ENCODE data around the gene SLC25A29.
"Not testable (repeated sequence)": the region's sequence is repeated elsewhere in the genome, so short reads cannot be mapped to it uniquely, and the experiment has no call there.

The SLC25A29 gene

DNA sequence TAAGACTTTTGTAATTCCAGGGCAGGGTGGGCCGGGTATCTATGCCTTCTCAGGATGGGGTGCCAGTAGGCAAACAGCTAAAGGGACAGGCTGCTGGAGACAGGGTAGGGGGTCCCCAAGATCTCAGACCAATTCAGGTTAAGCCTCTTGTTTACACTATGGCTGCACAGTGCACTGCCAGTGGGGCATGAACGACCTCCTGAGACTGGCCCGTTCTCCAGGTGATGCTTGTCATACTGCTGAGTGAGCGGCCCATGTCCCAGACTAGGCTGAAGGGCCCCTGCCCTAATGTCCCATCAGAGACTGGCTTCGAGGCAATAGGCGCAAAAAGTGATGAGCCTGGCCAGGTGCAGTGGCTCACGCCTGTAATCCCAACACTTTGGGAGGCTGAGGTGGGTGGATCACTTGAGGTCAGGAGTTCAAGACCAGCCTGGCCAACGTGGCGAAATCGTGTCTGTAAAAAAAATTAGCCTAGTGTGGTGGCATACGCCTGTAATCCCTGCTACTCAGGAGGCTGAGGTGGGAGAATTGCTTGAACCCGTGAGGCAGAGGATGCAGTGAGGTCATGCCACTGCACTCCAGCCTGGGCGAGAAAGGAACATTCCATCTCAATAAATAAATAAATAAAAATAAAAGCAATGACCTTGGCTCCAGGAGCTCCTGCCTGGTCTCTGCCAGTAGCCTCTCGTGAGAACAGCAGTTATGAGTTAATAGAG lies 12.6 kb downstream of the SLC25A29 start:
- no peak for DNase-seq (ENCODE audit: low read depth in 3 of 3)

DNA sequence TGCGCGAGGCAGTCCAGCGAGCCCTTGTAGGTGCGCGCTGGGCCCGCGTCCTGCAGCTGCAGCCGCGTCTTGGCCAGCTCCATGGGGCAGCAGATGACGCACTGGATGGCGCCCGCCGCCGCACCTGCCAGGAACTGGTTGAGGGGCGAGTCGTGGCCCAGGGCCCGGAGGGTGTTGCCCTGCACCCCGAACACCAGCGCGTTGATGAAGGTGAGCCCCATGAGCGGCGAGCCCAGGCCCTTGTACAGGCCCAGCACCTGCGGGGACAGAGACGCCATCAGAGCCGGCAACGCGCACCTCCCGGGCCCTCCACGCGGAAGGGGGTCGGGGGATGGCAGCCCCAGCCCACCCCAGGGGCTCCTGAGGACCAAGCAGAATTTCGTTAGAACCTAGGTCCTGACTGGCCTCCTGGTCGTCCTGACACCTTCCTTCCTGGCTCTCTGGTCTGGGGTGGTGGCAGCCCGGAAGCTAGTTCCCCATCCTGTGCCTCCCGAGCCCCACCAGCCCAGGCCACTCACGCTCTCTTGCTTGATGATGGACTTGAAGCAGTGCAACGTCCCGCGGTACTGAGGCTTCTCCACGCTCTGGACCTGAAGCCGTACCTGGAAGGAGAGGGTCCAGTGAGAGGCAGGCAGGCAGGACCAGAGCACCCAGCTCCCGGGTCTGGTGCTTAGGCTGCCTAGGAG lies 13.3 kb downstream of the SLC25A29 start:
- DNase-seq (ENCODE audit: low read depth in 3 of 3) = no peak

DNA sequence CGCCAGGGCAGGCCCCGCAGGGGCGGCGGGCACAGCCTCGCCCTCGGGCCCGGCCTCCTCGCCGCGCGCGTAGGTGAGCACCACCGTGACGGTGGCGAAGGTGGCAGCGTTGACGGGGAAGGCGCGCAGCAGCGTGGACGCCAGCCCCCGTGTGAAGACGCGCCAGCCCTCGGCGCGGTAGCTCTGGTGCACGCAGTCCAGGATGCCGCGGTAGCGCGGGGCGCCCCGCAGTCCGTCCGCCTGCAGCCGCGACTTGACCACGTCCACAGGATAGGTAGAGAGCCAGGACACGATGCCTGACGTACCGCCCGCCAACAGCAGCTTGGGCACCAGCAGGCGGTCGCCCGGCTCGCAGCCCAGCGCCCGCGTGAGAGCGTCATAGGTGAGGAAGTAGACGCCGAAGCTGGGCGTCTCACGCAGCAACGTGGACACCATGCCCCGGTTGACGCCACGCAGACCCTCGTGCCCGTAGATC lies 13.9 kb downstream of the SLC25A29 start:
- DNase-seq (ENCODE audit: low read depth in 3 of 3) = no peak

DNA sequence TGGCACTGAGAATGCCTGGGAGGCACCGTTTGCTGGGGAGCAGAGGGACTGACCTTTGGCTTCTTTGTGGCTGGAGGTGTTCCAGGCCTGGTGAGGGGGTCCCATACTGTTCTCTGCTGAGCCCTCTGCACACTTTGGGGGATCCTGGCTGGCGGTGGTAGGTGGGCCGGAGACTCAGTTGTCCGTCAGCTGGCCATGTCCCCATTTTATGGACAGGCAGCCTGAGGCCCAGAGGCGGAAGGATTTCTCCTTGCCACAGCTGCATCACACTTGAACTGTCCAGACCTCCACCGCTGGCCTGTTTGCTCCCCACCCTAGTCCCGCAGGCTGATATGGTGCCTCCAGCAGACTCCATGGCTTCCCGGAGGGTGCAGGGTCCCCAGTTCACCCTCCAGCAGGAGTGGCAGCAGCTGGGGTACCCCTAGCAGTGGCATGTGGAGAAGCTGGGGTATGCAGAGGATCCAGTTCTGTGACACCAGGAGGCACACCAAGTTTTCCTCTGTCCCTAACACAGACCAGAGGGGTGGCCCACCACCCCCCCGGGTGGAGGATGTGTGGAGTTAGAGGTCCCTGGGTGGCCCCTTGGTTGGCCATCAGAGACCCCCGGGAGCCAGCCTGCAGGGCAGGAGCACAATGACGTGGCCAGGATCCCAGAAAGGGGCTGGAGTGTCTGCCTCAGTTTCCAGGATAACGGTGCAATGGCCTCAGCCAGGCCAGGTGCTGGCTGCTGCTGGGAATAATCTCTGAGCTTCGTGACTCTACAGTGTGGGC lies 14.8 kb downstream of the SLC25A29 start:
- no peak for DNase-seq (ENCODE audit: low read depth in 3 of 3)

DNA sequence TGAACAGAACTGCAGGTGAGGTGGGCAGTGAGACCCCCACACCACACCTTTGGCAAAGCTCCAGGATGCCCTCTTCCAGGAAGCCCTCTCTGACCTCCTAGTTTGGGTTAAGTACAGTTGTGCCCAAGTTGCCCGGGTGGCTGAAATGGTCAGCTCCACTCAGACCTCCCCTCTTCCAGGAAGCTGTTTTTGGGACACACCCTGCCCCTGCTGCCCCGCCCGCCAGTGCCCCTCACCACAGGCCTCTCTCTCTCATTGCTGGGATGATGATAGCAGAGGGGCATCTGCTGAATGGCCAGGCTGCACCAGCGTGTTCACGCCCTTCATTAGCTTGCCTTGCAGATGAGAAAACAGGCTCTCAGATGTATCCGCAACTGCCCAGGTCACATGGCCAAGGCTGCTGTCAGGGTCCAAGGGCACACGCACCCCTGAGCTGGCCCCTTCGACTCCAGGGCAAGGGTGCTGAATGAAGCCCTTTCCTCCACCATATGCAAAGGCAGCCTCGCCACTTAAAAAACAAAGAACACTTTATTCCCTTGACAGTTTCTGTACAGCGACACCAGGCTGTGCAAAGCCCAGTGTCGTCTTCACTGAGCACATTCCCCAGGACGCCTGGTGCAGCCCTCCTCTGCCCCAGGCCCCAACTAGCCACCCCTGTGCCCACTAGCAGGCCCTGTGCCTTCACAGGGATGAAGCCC lies 15.5 kb downstream of the SLC25A29 start:
- no peak for DNase-seq (ENCODE audit: low read depth in 3 of 3)

DNA sequence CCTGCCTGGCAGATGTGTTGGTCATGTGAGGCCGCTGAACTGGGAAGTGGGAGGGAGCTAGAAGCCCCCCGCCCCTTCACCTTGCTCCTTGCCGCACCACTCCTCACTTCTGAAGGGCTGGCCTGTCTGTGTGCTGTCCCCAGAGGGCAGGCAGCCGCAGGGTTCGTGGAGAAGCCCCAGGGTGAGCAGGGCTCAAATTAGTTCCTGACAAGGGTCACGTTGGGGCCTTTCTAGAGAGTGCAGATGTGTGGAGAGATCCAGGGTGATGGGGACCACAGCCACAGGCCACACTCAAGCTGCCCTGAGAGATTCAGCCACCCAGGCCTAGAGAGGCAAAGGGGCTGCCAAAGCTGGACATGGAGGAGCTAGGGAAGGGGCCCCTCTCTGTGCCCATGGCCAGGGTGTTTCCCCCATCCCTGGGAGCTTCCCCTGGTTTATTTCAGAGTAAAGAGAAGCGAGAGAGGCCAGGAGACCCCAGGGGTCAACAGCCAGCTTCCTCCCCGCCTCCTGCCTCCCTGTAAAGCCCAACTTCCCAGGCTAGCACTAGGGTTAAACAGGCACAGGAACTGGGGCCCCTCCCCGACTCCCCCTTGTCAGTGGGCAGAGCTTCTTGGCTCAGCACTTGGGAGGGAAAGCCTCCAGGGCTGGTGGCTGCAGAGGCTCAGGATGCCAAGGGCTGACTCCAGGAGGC lies 16.2 kb downstream of the SLC25A29 start:
- DNase-seq (ENCODE audit: low read depth in 3 of 3) = no peak

DNA sequence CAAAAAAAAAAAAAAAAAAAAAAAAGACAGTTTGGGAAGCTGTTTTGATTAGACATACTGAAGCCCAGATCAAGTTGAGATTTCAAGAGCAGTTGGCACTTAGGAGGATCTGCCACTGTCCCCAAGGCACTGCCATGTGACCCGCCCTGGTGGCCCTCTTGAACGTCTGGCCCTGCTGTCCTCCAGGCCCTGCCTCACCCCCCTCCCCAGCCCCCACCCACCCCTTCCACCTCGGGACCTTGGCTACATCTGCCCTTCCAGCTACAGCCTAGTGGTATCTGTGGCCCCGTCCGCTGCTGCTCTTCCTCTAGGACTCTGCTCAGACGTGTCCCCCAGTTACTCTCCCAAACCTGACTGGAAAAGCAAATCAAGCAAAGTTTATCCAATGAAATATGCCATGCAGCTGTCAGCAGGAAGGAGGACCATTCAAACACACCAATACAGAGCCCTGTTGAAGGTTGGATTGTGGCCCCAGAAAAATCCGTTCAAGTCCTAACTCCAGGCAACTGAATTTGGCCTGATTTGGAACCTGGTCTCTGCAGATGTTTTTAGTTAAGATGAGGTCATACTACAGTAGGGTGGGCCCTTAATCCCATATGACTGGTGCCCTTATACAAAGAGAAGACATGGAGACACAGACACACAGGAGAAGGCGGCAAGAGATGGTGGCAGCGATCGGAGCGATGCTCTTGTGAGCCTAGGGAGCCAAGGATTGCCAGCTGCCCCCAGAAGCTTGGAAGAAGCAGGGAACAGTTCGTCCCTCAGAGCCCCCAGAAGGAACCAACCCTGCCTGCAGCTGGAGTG lies 17.7 kb downstream of the SLC25A29 start:
- no peak for DNase-seq (ENCODE audit: low read depth in 3 of 3)

DNA sequence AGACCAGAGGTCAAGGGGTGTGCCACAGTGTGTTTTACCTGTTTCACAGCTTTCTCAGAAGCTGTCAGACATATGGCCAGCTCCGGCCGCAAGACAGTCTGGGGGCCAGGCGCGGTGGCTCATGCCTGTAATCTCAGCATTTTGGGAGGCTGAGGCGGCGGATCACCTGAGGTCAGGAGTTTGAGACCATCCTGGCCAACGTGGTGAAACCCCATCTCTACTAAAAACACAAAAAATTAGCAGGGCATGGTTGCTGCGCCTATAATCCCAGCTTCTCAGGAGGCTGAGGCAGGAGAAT lies 18.3 kb downstream of the SLC25A29 start:
- DNase-seq (ENCODE audit: low read depth in 3 of 3) = not testable (repeated sequence)

DNA sequence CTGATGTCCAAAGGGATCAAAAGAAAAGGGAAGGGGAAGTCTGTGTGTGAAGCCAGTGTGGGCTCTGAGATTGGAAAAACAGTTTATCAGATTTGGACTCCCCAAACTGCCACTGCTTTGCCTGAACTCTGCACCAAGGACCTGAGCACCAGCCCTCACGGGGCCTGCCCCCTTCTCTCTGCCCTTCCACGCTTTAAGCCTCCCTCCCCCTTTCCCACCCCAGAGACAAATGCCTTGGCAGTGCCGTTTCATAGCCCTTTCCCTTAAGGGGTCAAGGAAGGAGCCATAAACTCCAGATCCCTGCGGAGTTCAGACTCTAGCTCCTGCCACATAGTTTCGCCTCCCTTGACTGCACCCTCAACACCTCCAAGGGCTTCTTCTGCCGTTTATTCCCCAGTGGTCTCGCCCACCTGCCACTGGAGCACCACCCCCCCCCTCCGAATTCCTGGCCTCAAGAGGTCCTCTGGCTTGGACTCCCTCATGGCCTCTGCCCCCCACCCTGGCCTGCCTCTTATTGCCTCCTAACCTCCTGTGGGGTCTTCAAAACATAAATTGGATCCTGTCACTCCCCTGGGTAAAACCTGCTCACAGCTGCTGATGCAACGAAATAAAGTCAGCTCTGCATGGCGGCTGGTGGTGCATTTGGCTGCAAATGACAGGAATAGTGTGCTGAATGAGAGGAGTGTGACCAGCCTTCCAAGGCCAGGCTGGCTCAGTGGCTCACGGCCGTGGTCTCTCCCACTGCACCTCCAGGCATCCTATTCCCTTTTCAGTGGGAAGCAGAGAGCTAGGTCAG lies 18.8 kb downstream of the SLC25A29 start:
- DNase-seq (ENCODE audit: low read depth in 3 of 3) = no peak

DNA sequence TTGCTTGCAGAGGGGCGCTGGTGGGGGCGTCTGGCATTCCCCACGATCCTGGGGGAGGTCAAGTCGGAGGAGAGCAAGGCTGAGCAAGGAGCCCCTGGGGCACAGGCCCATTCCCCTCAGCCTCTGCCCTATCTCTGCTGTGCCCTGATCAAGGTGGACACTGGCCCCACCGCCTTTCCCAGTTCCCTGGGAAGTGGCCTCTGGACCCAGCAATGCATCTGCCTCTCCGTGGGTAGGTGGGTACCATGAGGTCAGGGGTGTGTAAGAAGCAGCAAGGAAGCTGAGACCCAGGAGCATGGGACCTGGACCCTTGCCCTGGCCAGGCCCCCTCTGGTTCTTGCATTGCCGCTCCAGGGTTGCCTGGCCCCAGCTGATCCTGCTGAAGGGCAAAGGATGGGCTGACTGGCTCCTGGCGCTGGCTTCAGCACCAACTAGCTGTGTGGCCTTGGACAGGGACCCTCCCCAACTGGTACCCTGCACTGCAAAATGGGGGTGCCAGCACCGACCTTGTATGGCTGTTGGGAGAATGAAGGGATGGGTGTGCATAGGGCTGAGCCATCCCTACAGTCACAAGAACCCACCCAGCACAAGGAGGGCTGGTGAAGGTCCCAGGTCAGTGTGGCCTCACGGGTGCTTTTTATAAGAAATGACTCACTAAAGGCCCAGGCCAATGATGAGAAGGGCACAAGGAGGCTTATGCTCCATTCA lies 19.6 kb downstream of the SLC25A29 start:
- no peak for DNase-seq (ENCODE audit: low read depth in 3 of 3)

DNA sequence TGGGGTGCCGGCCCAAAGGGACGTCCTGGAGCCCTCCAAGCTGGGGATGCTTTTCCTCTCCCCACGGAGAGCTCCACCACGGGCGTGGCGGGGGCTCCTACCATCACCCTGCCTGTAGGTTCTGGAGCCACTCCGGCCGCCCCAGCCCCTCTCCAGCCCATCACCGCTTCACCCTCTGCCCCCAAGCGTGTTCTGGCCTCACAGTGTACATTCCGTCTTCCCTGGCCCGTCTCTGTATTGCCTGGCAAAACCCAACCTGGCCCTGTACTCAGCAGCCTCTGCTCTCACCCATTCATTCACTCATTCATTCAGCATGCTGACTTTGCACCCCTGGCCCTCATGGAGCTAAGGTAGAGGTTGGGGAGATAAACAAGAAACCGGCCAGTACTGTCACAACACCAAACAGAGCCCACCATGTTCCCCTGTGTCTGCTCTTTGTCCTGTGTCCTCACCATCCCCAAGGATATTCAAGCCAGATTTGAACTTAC lies 20.3 kb downstream of the SLC25A29 start:
- no peak for DNase-seq (ENCODE audit: low read depth in 3 of 3)

DNA sequence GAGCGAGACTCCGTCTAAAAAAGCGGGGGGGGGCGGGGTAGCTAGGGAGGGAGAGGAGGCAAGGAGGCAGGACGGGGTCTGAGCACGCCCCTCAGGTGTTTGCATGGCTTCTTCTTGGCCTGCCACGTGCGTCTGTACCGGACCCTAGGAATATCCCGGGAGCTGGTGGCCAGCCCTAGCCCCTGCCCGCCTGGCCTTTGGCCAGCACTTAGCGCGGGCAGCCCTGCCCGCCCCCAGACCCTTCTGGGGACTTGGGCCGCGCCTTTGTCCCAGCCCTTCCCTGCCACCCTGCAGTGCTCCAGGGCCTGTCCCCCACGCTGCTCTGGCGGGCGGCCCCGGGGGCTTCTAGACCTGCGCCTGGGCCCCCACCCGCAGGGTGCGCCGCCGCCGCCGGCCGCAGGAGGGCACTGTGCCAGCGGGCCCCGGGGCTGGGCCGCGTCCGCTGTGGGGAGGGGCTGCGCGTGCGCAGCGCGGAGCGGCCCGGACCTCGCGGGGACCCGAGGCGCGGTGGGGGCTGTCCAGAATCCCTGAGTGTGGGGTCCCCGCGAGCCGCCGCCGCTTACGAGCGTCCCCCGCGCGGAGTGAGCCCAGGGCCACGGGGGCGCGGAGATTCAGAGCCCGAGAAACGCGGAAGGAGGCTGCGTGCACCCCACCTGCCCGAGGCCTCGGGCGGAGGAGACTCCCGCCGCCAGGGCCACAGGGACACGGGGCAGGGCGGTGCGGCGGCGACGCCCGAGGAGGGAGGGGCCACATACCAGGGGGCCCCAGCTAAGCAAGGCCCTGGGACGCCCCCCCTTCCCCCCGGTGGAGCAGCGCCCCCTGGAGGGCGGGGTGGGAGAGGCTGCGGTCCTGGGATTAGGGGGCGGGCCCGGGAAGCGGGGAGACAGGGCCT lies 21.0 kb downstream of the SLC25A29 start:
- peak; percentile 57 to 69 (median 58) for DNase-seq (ENCODE audit: low read depth in 3 of 3)

DNA sequence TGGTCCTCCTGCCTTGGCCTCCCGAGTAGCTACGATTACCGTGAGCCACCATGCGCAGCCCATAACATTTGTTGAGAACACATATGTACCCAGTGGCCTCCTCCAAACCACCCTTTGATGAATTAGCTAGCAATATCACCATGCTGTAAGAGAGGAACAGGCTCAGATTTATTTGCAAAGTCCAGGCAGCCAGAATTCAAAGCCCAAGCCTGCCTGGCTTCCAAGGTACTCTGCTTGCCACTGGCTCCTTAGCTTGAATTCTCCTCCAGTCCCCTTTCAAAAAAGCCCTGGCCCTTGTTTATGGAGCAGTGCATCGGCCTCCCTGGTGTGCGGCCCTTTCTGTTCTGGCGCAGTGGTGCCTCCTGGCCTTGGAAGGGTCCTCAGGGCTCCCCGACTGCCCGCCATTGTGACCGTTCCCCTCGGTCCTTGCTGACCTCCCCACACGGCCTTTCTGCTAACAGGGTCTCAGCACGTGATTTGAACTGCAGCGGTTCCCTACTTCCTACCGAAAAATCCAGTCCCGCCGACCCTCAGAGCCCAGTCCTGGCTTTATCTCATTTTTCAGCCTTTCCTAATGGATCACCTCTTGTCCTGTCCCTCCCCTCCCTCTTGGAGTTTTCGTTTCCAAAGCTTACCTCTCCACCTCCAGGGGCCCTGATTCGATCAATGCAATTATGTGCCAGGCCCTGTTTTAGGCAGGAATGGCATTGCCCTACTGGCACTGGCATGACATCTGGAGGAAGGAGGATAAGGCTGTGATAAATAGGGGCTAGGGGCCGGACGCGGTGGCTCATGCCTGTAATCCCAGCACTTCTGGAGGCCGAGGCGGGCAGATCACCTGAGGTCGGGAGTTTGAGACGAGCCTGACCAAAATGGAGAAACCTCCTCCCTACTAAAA lies 22.0 kb downstream of the SLC25A29 start:
- DNase-seq (ENCODE audit: low read depth in 3 of 3) = no peak

DNA sequence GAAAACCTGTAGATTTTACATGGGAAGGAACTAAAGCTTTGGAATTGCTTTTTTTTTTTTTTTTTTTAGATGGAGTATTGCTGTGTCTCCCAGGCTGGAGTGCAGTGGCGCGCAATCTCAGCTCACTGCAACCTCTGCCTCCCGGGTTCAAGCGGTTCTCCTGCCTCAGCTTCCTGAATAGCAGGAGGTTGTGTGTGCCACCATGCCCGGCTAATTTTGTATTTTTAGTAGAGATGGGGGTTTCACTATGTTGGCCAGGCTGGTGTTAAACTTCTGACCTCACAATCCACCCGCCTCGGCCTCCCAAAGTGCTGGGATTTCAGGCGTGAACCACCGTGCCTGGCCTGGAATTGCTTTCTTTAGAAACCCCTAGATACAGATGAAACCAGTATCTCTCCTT lies 22.8 kb downstream of the SLC25A29 start:
- DNase-seq (ENCODE audit: low read depth in 3 of 3) = not testable (repeated sequence)

DNA sequence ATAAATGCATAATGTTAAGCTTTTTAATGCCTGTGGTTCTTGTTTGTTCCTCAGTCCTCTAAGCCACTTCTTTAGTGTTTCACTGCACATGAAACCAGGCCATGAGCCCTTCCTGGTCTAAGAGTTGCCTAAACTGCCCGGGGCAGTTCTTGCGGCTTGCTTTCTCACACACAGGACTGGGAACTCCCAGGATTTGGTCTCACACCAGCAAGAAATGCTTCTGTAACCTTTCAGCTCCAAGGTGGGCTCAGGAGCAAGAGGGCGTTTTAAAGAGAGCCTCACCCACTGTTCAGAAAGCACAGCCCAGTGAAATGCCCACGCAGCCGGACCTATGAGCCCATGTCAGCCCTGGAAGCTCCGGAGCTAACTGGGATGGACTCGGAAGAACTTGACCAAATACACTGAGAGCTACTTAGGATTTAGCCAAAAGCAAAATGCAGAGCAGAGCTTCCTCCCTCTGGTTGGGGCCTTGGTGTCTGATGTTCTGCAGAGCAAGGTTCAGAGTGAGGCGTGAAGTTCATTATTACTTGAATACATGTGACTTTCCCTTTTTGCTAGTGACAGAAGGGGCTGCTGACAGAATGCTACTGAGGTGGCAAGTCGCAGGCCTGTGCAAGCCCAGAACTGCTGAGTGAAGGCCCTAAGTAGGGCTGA lies 23.4 kb downstream of the SLC25A29 start:
- no peak for DNase-seq (ENCODE audit: low read depth in 3 of 3)

DNA sequence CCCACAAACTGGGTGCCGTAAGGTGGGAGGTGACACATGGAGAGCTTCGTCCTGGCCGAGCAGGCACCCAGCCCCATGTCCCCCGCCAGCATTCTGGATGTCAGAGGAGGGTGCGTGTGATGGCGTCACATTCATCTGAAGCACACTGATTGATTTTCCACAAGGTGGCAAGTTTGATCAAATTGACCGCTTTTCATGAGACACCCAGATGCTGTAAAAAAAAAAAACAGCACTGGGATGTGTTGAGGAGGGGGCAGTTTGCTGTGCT lies 24.2 kb downstream of the SLC25A29 start:
- DNase-seq (ENCODE audit: low read depth in 3 of 3) = no peak
